NCI-H1436 treated with DMSO at 0.1 percent for 48 hours (cell line): Measurements from ENCODE around the gene ABCG1.

ENCODE experiments used
- DNase-seq: peaks from one replicate; lab custom pipeline; 2025; lab: John Stamatoyannopoulos, UW

Gene ABCG1

GRCh38 chr21:42191696-42192595, 27.0 kb upstream of the ABCG1 start:
- DNase-seq, result no peak

GRCh38 chr21:42193131-42193671, 25.7 kb upstream of the ABCG1 start:
- DNase-seq, result no peak

GRCh38 chr21:42193721-42194120, 25.2 kb upstream of the ABCG1 start:
- DNase-seq, result no peak

- DNase-seq, result no peak
These were observed 24.1 kb upstream of the ABCG1 start for GRCh38 chr21:42194863-42195262.

- no peak for DNase-seq
These were observed 23.4 kb upstream of the ABCG1 start for GRCh38 chr21:42195378-42196031.

GRCh38 chr21:42198929-42199867, 19.7 kb upstream of the ABCG1 start:
- no peak for DNase-seq

GRCh38 chr21:42199868-42200463, 19.0 kb upstream of the ABCG1 start:
- no peak for DNase-seq

- no peak for DNase-seq
These were observed 17.9 kb upstream of the ABCG1 start for GRCh38 chr21:42200906-42201614.

GRCh38 chr21:42201615-42202161, 17.3 kb upstream of the ABCG1 start:
- no peak for DNase-seq

GRCh38 chr21:42202321-42202720, 16.6 kb upstream of the ABCG1 start:
- no peak for DNase-seq

- DNase-seq, result no peak
These were observed 15.6 kb upstream of the ABCG1 start for GRCh38 chr21:42203321-42203720.

- DNase-seq, result no peak
These were observed 15.0 kb upstream of the ABCG1 start for GRCh38 chr21:42203936-42204335.

- DNase-seq, result no peak
These were observed 11.5 kb upstream of the ABCG1 start for GRCh38 chr21:42207426-42207825.

- no peak for DNase-seq
These were observed 10.9 kb upstream of the ABCG1 start for GRCh38 chr21:42208036-42208435.

- DNase-seq, result no peak
These were observed 10.0 kb upstream of the ABCG1 start for GRCh38 chr21:42208801-42209490.

- DNase-seq, result no peak
These were observed 9.0 kb upstream of the ABCG1 start for GRCh38 chr21:42209801-42210479.

- DNase-seq, result no peak
These were observed 6.7 kb upstream of the ABCG1 start for GRCh38 chr21:42212266-42212665.

- DNase-seq, result no peak
These were observed 5.7 kb upstream of the ABCG1 start for GRCh38 chr21:42213082-42213774.
